ENCODE data around the gene BRD3OS. TPM values are rescaled to one million over a fixed set of nuclear protein-coding genes. Genes with fewer than 3 reads are reported as not detected.

Gene BRD3OS
- total and polyA plus RNA-seq, 2 donors (not counting 3 experiments of a cell fraction or from before 2014, with no cell fraction given), result 11.9 to 15.4 TPM

DNA sequence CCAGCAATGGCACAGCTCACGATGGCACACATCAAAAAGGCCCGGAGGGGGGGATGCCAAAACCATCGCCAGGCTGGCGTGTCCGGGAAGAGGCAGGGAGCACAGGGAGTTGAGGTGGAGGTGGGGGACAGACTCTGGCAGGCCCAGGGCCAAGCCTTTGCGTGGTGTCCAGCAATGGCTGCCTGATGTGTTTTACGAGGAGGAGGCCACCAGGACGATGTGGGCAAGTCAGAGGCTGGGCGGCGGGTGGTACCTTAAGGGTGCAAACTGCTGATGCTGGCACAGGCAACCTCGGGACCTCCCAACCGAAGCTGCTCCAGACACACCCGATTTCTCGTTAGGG, 37.9 kb upstream of the BRD3OS start:
- CTCF ChIA-PET, result no interaction called here
- Histone ChIP-seq H3K27me3 (ENCODE audit: control insufficient read depth in 2 of 2, insufficient read depth in 2 of 2, low read length in 2 of 2) (no peaks in the 10 kb centered on the region), H3K9ac (replicated peaks; ENCODE audit: extremely low read depth, insufficient read depth, low read length) (no peak overlapping the region), H3K4me3 (replicated peaks in 1 of 3; ENCODE audit: insufficient read depth in 1 of 3, low read depth in 1 of 3, low read length in 3 of 3) (no peak overlapping the region), H3K79me2 (ENCODE audit: control insufficient read depth, insufficient read depth, low read length) (peaks cover 86% of the 10 kb centered on the region), H2AFZ (ENCODE audit: low read depth, low read length) (no peak overlapping the region), H3K9me3 (replicated peaks; ENCODE audit: control insufficient read depth, insufficient read depth, low read length) (no peaks in the 10 kb centered on the region), H3K9me1 (replicated peaks; ENCODE audit: control insufficient read depth, extremely low read depth, insufficient read depth, low read length) (no peaks in the 10 kb centered on the region), H3K4me1 (ENCODE audit: control insufficient read depth, extremely low read depth, insufficient read depth, low read length) (peaks cover 8% of the 10 kb centered on the region), H4K20me1 (replicated peaks; ENCODE audit: control insufficient read depth, extremely low read depth, insufficient read depth, low read length) (no peaks in the 10 kb centered on the region), H3K27ac (ENCODE audit: insufficient read depth, low read depth, low read length) (no peak overlapping the region), H3K4me2 (ENCODE audit: insufficient read depth, low read length) (no peak overlapping the region), H3K36me3 (ENCODE audit: control insufficient read depth in 2 of 2, extremely low read depth in 1 of 2, insufficient read depth in 2 of 2, low read length in 2 of 2) (no peaks in the 10 kb centered on the region)
- POLR2A ChIA-PET, result no interaction called here
- DNase-seq (ENCODE audit: low read depth, low spot score) (no peak), FAIRE-seq (no peak)
- intact Hi-C loops (cut with micrococcal nuclease) (no loop called here), dilution Hi-C loops (cut with MboI; ENCODE audit: extremely low pct_ligation_motif_present, low sequenced_read_pairs) (no loop called here)
- TF ChIP-seq GATA2 (IDR thresholded peaks at IDR 0.05; ENCODE audit: insufficient read depth, insufficient read length, low read depth, low read length), result no peak
- TF ChIP-seq POLR2A (IDR thresholded peaks at IDR 0.05; ENCODE audit: low read depth, low read length), result no peak
- no peak for TF ChIP-seq EZH2 (IDR thresholded peaks at IDR 0.05; ENCODE audit: borderline replicate concordance, low read depth, low read length, severe bottlenecking)
- TF ChIP-seq, protein P1, sequence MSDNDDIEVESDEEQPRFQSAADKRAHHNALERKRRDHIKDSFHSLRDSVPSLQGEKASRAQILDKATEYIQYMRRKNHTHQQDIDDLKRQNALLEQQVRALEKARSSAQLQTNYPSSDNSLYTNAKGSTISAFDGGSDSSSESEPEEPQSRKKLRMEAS (IDR thresholded peaks at IDR 0.05; ENCODE audit: insufficient read depth, insufficient read length), result no peak
- TF ChIP-seq, protein P2, sequence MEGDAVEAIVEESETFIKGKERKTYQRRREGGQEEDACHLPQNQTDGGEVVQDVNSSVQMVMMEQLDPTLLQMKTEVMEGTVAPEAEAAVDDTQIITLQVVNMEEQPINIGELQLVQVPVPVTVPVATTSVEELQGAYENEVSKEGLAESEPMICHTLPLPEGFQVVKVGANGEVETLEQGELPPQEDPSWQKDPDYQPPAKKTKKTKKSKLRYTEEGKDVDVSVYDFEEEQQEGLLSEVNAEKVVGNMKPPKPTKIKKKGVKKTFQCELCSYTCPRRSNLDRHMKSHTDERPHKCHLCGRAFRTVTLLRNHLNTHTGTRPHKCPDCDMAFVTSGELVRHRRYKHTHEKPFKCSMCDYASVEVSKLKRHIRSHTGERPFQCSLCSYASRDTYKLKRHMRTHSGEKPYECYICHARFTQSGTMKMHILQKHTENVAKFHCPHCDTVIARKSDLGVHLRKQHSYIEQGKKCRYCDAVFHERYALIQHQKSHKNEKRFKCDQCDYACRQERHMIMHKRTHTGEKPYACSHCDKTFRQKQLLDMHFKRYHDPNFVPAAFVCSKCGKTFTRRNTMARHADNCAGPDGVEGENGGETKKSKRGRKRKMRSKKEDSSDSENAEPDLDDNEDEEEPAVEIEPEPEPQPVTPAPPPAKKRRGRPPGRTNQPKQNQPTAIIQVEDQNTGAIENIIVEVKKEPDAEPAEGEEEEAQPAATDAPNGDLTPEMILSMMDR (IDR thresholded peaks at IDR 0.05; ENCODE audit: extremely low read depth in 1 of 2, insufficient read depth in 1 of 2, low read depth in 1 of 2, low read length in 2 of 2), result no peak
- TF ChIP-seq POLR2AphosphoS5 (IDR thresholded peaks at IDR 0.05; ENCODE audit: insufficient read depth, low read depth, low read length), result no peak
- TF ChIP-seq MYC (IDR thresholded peaks at IDR 0.05; ENCODE audit: low read depth, low read length), result no peak
- TF ChIP-seq FOS (IDR thresholded peaks at IDR 0.05; ENCODE audit: borderline replicate concordance, insufficient read depth, low read length), result no peak
- TF ChIP-seq JUN (IDR thresholded peaks at IDR 0.05; ENCODE audit: borderline replicate concordance, insufficient read depth, insufficient read length, low read depth), result no peak
- BruUV-seq (replicated peaks), result no TSS peak
